Germinal center (tissue), 1 donor: ENCODE data around the gene SNX17.
"Not testable (repeated sequence)": the region's sequence is repeated elsewhere in the genome, so short reads cannot be mapped to it uniquely, and the experiment has no call there.

ENCODE experiments used
- DNase-seq: peaks from one replicate; pipeline ENCODE4 v3.0.0; 2012; ENCODE audit warnings: mixed read lengths, low spot score

The SNX17 gene

GRCh38 chr2:27400348-27401135 is 30.1 kb downstream of the SNX17 start:
- DNase-seq, result no peak

- DNase-seq, result peak; percentile 33
Measured at GRCh38 chr2:27407798-27408491, 37.5 kb downstream of the SNX17 start.

GRCh38 chr2:27408601-27409320 is 38.3 kb downstream of the SNX17 start:
- peak; percentile 19 for DNase-seq

GRCh38 chr2:27409321-27410073 is 39.1 kb downstream of the SNX17 start, which contains the start of gene PPM1G:
Gene PPM1G (minus strand): TSS chr2:27409591. CDS start chr2:27409422, 169 bp downstream.
- DNase-seq, result peak; percentile 95

- DNase-seq, result no peak
Measured at GRCh38 chr2:27412419-27413152, 42.2 kb downstream of the SNX17 start.

- no peak for DNase-seq
Measured at GRCh38 chr2:27416151-27416550, 45.7 kb downstream of the SNX17 start.

GRCh38 chr2:27420996-27421395 is 50.6 kb downstream of the SNX17 start:
- no peak for DNase-seq

- DNase-seq, result no peak
Measured at GRCh38 chr2:27421660-27422250, 51.3 kb downstream of the SNX17 start.

- no peak for DNase-seq
Measured at GRCh38 chr2:27422958-27423357, 52.5 kb downstream of the SNX17 start.

GRCh38 chr2:27425039-27425438 is 54.6 kb downstream of the SNX17 start:
- DNase-seq, result not testable (repeated sequence)
